OCI-LY3 (cell line): ENCODE data around the gene COBL.

ENCODE experiments used
- H2AFZ ChIP-seq: fragments of 200-600, 300-600 bp; shearing (Covaris generic); 2 replicates; pipeline ENCODE4 v1.6.0; 2014; ENCODE audit warnings: antibody characterized with exemption, low read depth, low read length
- H3K27ac ChIP-seq: fragments of 200-600, 300-600 bp; sonication (generic); 2 replicates; pipeline ENCODE4 v1.5.1; 2014; ENCODE audit warnings: mild to moderate bottlenecking, low read length, moderate library complexity, mixed read lengths
- H3K27me3 ChIP-seq: fragments of 200-600, 300-600 bp; sonication (generic); 2 replicates; pipeline ENCODE4 v1.6.1; 2014; ENCODE audit warnings: low read depth, low read length, mixed read lengths
- H3K36me3 ChIP-seq: fragments of 200-600, 300-600 bp; sonication (generic); replicated peaks from 2 replicates; pipeline ENCODE3; 2014; ENCODE audit warnings: low read depth, low read length, mixed read lengths
- H3K4me1 ChIP-seq: fragments of 300-600, 200-600 bp; sonication (generic); 2 replicates; pipeline ENCODE4 v1.6.1; 2014; ENCODE audit warnings: low read length, mixed read lengths
- H3K4me2 ChIP-seq: fragments of 200-600, 300-600 bp; sonication (generic); 2 replicates; pipeline ENCODE4 v1.6.1; 2014; ENCODE audit warnings: low read length, mixed read lengths
- H3K4me3 ChIP-seq: fragments of 300-600, 200-600 bp; sonication (generic); 2 replicates; pipeline ENCODE4 v1.5.1; 2014; ENCODE audit warnings: antibody characterized with exemption, mild to moderate bottlenecking, low read length, moderate library complexity
- H3K79me2 ChIP-seq: fragments of 300-600, 200-600 bp; shearing (Covaris generic); 2 replicates; pipeline ENCODE4 v1.6.1; 2014; ENCODE audit warnings: mild to moderate bottlenecking, low read length, mixed read lengths
- H3K9ac ChIP-seq: fragments of 300-600, 200-600 bp; shearing (Covaris generic); 2 replicates; pipeline ENCODE4 v1.6.0; 2014; ENCODE audit warnings: mild to moderate bottlenecking, low read length, moderate library complexity
- H3K9me3 ChIP-seq: fragments of 200-600, 300-600 bp; shearing (Covaris generic); 2 replicates; pipeline ENCODE4 v1.6.1; 2014; ENCODE audit warnings: low read length, mixed read lengths; ENCODE audit not compliant: insufficient read depth
- H4K20me1 ChIP-seq: fragments of 200-600, 300-600 bp; sonication (generic); 2 replicates; pipeline ENCODE4 v1.6.1; 2016; ENCODE audit warnings: low read length, mixed read lengths; ENCODE audit not compliant: insufficient read depth
- EZH2phosphoT487 ChIP-seq: fragments of 200-600 bp; shearing (Covaris generic); IDR thresholded peaks from 2 replicates; pipeline ENCODE4 v1.6.1; 2018; ENCODE audit warnings: antibody characterized with exemption, mixed run types, low read depth
- TF ChIP-seq, protein P1 (sequence below): fragments of 200-600, 300-600 bp; sonication (generic); IDR thresholded peaks from 2 replicates; pipeline ENCODE4 v1.5.1; 2014; ENCODE audit warnings: antibody characterized with exemption, low read length, low read depth

The COBL gene

DNA sequence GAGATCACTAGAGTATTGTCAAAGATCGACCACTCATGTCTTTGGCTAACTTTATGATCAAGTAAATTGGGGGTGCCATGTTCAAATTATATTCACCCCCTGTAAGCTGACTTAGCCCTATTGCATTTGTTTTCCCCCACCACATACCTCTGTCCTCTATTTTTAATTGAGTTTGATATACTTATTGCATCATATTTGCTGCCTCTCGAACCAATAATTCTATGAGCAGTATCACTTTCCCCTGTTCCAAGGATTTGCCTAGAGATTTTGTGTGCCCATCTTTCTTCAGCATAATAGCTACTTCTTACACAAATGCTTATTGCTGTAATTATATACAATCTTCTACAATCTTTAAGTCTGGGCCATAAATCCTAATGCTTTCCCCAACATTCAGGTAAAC, 245.2 kb downstream of the COBL start:
- no peak overlapping the region for H3K4me2 ChIP-seq
- no peaks in the 10 kb centered on the region; the same call in 1 of the 2 replicates for H3K27me3 ChIP-seq
- no peak overlapping the region for H3K4me3 ChIP-seq
- H3K4me1 ChIP-seq: peaks cover 6% of the 10 kb centered on the region; the same call in 1 of the 2 replicates
- no peak overlapping the region for H2AFZ ChIP-seq
- H4K20me1 ChIP-seq: no peaks in the 10 kb centered on the region
- no peak overlapping the region for H3K27ac ChIP-seq
- H3K79me2 ChIP-seq: no peaks in the 10 kb centered on the region
- no peaks in the 10 kb centered on the region for H3K36me3 ChIP-seq
- no peaks in the 10 kb centered on the region for H3K9me3 ChIP-seq
- H3K9ac ChIP-seq: no peak overlapping the region
- no peak for TF ChIP-seq EZH2phosphoT487
- TF ChIP-seq, protein P1, sequence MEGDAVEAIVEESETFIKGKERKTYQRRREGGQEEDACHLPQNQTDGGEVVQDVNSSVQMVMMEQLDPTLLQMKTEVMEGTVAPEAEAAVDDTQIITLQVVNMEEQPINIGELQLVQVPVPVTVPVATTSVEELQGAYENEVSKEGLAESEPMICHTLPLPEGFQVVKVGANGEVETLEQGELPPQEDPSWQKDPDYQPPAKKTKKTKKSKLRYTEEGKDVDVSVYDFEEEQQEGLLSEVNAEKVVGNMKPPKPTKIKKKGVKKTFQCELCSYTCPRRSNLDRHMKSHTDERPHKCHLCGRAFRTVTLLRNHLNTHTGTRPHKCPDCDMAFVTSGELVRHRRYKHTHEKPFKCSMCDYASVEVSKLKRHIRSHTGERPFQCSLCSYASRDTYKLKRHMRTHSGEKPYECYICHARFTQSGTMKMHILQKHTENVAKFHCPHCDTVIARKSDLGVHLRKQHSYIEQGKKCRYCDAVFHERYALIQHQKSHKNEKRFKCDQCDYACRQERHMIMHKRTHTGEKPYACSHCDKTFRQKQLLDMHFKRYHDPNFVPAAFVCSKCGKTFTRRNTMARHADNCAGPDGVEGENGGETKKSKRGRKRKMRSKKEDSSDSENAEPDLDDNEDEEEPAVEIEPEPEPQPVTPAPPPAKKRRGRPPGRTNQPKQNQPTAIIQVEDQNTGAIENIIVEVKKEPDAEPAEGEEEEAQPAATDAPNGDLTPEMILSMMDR: no peak

DNA sequence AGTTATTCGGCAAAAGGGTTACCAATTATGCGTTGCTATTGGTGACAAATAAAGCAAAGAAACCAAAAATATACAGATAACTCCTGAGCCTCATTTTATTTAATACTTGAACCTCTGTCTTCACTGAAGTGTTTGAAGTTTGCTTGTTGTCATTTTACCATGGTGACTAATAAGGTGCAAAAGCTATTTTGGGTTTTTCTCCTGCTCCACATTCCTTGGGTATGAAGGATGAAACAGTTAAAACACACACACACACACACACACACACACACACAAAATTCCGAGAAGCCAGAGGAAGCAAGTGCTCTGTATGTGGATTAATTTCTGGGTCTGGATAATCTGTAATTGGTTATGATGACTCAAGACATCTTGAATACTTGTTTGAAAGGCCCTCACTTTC, 246.5 kb downstream of the COBL start:
- Histone ChIP-seq H2AFZ (no peak overlapping the region), H3K36me3 (no peaks in the 10 kb centered on the region), H3K79me2 (no peaks in the 10 kb centered on the region), H4K20me1 (no peaks in the 10 kb centered on the region), H3K9ac (no peak overlapping the region), H3K4me2 (no peak overlapping the region), H3K4me1 (no peaks in the 10 kb centered on the region), H3K4me3 (no peak overlapping the region), H3K9me3 (no peaks in the 10 kb centered on the region), H3K27ac (no peak overlapping the region), H3K27me3 (no peaks in the 10 kb centered on the region)
- TF ChIP-seq, protein P1: no peak
- TF ChIP-seq EZH2phosphoT487: no peak

DNA sequence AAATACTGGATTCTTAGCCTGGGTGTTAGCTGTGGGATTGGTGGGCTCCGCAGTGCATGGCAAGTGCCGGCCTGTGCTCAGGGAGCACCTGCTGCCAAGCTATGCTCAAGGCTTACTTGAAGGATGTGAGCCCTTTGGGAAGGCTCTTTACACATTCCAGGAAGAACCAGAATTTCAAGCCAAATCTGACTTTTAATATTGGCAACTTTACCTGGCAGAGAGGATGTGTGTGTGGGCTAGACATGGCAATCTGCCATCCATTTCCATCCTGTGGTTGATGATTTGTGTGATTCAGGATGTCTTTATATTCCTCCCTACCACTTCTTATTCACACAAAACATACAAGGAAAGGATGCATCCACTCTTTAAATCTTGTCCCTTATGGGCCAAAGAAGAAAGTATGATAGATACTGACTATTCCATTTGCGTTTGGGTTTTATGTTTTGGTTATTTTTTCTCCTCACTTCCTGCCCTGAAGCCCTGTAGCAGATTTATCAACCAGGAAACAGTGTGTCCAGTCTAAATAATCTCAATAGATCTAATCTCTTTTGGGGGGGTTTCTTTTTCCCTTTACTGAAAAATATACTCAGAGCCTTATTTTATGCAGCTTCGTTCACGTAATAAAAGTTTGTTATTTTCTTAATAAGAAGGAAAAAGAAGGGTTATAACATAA, 247.1 kb downstream of the COBL start:
- Histone ChIP-seq H2AFZ (no peak overlapping the region), H3K27me3 (no peaks in the 10 kb centered on the region), H3K4me2 (no peak overlapping the region), H3K27ac (no peak overlapping the region), H3K9ac (no peak overlapping the region), H3K9me3 (no peaks in the 10 kb centered on the region), H3K4me1 (no peaks in the 10 kb centered on the region), H3K36me3 (no peaks in the 10 kb centered on the region), H3K4me3 (no peak overlapping the region), H3K79me2 (no peaks in the 10 kb centered on the region), H4K20me1 (no peaks in the 10 kb centered on the region)
- TF ChIP-seq, protein P1: no peak
- TF ChIP-seq EZH2phosphoT487: no peak

DNA sequence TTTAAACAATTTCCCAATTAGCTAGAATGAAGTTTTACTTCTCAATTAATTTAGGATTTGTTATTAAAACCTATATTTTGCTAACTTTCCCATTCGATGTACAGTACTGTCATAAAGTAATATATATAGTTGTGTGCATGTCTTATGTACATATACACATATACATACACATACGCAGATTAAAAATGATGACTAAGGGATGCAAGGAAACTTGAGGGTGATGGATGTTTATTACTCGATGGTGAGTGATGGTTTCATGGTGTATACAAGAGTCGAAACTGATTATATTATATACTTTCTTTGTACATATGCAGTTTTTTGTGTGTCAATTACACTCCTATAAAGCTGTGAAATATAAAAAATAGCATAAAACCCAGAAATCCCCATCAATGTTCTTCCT, 248.2 kb downstream of the COBL start:
- no peaks in the 10 kb centered on the region for H3K27me3 ChIP-seq
- H3K9me3 ChIP-seq: no peaks in the 10 kb centered on the region
- H3K4me3 ChIP-seq: no peak overlapping the region
- no peak overlapping the region for H2AFZ ChIP-seq
- no peaks in the 10 kb centered on the region for H3K4me1 ChIP-seq
- H3K36me3 ChIP-seq: no peaks in the 10 kb centered on the region
- no peak overlapping the region for H3K9ac ChIP-seq
- H4K20me1 ChIP-seq: no peaks in the 10 kb centered on the region
- no peak overlapping the region for H3K27ac ChIP-seq
- H3K79me2 ChIP-seq: no peaks in the 10 kb centered on the region
- TF ChIP-seq, protein P1: no peak
- TF ChIP-seq EZH2phosphoT487: no peak
- no peak overlapping the region for H3K4me2 ChIP-seq
